GM06990 (cell line): ENCODE data around the gene MZT2B.
"Not testable (repeated sequence)": the region's sequence is repeated elsewhere in the genome, so short reads cannot be mapped to it uniquely, and the experiment has no call there.

Experiments used
- DNase-seq: peaks from one replicate; pipeline ENCODE4 v3.0.0-alpha.2; 2011; ENCODE audit not compliant: insufficient read length; ENCODE audit errors: extremely low read depth
- H3K27me3 ChIP-seq: replicated peaks from 2 replicates; pipeline ENCODE4 v1.6.0; 2011; ENCODE audit warnings: low read length; ENCODE audit not compliant: control insufficient read depth, insufficient read depth
- H3K36me3 ChIP-seq: 2 replicates; pipeline ENCODE4 v1.5.1; 2011; ENCODE audit warnings: low read length; ENCODE audit not compliant: control insufficient read depth, insufficient read depth
- H3K4me3 ChIP-seq: replicated peaks from 2 replicates; pipeline ENCODE4 v1.5.1; 2011; ENCODE audit warnings: low read depth, mild to moderate bottlenecking, control low read depth, low read length
- TF ChIP-seq, protein P1 (sequence below): IDR thresholded peaks from 2 replicates; pipeline ENCODE4 v1.5.1; 2011; ENCODE audit warnings: low read length, control low read depth, mild to moderate bottlenecking, inconsistent platforms; ENCODE audit not compliant: insufficient read depth, poor library complexity, severe bottlenecking

MZT2B gene

DNA sequence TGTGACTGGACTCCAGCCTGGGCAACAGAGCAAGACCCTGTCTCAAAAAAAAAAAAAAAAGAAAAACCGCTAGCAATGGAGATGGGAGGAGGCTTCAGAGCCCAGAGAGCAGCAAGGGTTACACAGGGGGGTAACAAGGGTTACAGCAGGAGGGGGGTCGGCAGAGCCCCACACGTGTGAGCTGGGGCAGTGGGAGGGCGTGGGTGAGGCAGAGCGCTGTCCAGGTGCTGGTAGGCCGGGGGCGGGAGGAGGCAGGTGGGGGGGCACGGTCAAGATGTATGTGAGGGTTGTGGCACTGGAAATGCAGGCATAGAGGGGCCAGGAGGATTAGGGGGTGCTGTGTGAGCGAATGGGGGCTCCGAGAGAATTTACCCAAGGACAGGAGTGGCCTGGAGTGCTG, 3.4 kb downstream of the MZT2B start:
- TF ChIP-seq, protein P1, sequence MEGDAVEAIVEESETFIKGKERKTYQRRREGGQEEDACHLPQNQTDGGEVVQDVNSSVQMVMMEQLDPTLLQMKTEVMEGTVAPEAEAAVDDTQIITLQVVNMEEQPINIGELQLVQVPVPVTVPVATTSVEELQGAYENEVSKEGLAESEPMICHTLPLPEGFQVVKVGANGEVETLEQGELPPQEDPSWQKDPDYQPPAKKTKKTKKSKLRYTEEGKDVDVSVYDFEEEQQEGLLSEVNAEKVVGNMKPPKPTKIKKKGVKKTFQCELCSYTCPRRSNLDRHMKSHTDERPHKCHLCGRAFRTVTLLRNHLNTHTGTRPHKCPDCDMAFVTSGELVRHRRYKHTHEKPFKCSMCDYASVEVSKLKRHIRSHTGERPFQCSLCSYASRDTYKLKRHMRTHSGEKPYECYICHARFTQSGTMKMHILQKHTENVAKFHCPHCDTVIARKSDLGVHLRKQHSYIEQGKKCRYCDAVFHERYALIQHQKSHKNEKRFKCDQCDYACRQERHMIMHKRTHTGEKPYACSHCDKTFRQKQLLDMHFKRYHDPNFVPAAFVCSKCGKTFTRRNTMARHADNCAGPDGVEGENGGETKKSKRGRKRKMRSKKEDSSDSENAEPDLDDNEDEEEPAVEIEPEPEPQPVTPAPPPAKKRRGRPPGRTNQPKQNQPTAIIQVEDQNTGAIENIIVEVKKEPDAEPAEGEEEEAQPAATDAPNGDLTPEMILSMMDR, result no peak
- H3K4me3 ChIP-seq, result no peak overlapping the region
- peaks cover 4% of the 10 kb centered on the region for H3K36me3 ChIP-seq
- H3K27me3 ChIP-seq, result no peaks in the 10 kb centered on the region
- no peak for DNase-seq

DNA sequence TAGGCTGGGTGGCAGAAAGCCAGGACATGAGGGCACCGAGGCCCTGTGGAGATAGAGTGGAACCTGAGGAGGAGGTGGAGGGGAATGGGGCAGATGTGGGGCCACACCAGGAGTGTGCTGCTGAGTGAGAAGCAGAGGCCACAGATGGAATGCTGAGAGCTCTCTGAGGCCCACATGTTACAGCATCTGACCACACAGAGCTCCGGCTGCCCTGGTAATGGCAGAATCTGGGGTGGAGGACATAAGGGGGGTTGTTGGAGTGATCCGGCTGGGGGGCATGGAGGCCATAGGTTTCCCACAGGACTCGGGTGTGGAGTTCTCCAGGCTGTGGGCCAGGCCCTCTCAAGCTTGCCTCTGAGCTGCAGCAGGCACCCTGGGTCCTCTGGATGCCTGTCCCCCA, 3.8 kb downstream of the MZT2B start:
- peaks cover 4% of the 10 kb centered on the region for H3K36me3 ChIP-seq
- H3K4me3 ChIP-seq, result no peak overlapping the region
- no peak for DNase-seq
- H3K27me3 ChIP-seq, result no peaks in the 10 kb centered on the region
- TF ChIP-seq, protein P1, result no peak

DNA sequence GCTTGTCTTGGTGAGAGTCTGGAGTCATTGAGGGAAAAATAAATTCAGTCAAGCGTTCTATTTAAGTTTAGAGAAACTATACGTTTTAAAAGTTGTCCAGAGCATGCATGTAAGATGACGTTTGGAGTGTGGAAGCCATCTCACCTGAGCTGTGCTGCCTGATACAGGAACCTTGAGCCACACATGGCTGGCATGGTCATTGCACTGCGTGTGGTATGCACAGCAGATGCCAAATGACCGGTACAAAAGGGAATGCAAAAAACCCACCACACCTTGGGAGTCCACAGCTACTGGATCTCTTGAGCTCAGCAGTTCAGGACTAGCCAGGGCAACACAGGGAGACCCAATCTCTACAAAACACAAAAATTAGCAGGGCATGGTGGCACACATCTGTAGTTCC, 4.3 kb downstream of the MZT2B start:
- H3K36me3 ChIP-seq, result peaks cover 4% of the 10 kb centered on the region
- no peak overlapping the region for H3K4me3 ChIP-seq
- no peaks in the 10 kb centered on the region for H3K27me3 ChIP-seq
- TF ChIP-seq, protein P1, result no peak
- DNase-seq, result no peak

GRCh38 chr2:130187268-130187667, 5.2 kb downstream of the MZT2B start:
- Histone ChIP-seq H3K4me3 (no peak overlapping the region), H3K27me3 (no peaks in the 10 kb centered on the region), H3K36me3 (peaks cover 4% of the 10 kb centered on the region)
- TF ChIP-seq, protein P1, result no peak
- no peak for DNase-seq

GRCh38 chr2:130187859-130188792, 6.1 kb downstream of the MZT2B start:
- not testable (repeated sequence) for H3K27me3 ChIP-seq

DNA sequence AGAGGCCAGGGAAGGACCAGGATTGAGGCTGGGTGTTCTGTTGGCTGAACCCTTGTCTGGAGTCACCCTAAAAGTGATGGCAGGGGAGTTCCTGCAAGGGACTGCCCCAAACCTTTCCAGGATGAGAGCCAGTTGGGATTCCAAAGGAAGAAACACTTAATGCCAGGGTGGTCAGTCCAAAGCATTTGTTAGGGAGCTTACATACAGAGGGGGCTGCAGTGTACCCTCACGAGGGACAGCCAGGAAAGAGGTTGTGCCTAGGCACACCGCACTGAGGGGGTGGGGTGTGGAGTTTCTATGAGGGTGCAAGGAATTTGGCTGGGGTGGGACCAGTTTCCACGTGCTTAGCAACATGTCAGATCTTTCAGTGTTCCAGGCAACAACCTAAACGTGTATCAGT, 6.9 kb downstream of the MZT2B start:
- not testable (repeated sequence) for H3K36me3 ChIP-seq, H3K27me3 ChIP-seq, DNase-seq, H3K4me3 ChIP-seq

More at GRCh38 chr2:130187859-130188792, 6.1 kb downstream of the MZT2B start:
- H3K36me3 ChIP-seq, DNase-seq, H3K4me3 ChIP-seq: not testable (repeated sequence)
